H9 (cell line): ENCODE results near the gene GRIK4. TPM values are rescaled to one million over a fixed set of nuclear protein-coding genes. Genes with fewer than 3 reads are reported as not detected.

Experiments used
- DNase-seq: peaks from one replicate; pipeline ENCODE4 v3.0.0-alpha.2; 2017
- H2AFZ ChIP-seq: one replicate; pipeline ENCODE4 v1.6.1; 2013; ENCODE audit warnings: mild to moderate bottlenecking, low read length, control low read depth, moderate library complexity
- H2AK5ac ChIP-seq: 2 replicates; pipeline ENCODE4 v1.6.1; 2013; ENCODE audit warnings: low read length, control low read depth, mixed read lengths; ENCODE audit not compliant: insufficient read length
- H2BK120ac ChIP-seq: one replicate; pipeline ENCODE4 v1.6.1; 2013; ENCODE audit warnings: low read depth, mild to moderate bottlenecking, low read length, control low read depth, inconsistent platforms; ENCODE audit not compliant: poor library complexity, severe bottlenecking
- H2BK12ac ChIP-seq: 2 replicates; pipeline ENCODE4 v1.6.1; 2013; ENCODE audit warnings: low read length, control low read depth, mixed read lengths, low read depth; ENCODE audit not compliant: insufficient read length
- H2BK15ac ChIP-seq: 2 replicates; pipeline ENCODE4 v1.6.1; 2013; ENCODE audit warnings: low read depth, low read length, control low read depth
- H2BK20ac ChIP-seq: one replicate; pipeline ENCODE4 v1.6.1; 2013; ENCODE audit warnings: low read depth, mild to moderate bottlenecking, low read length, control low read depth, inconsistent platforms; ENCODE audit not compliant: poor library complexity, severe bottlenecking
- H2BK5ac ChIP-seq: 2 replicates; pipeline ENCODE4 v1.6.1; 2013; ENCODE audit warnings: low read length, control low read depth, mixed read lengths; ENCODE audit not compliant: insufficient read length
- H3K14ac ChIP-seq: 2 replicates; pipeline ENCODE4 v1.6.1; 2013; ENCODE audit warnings: low read length, control low read depth; ENCODE audit not compliant: insufficient read depth
- H3K18ac ChIP-seq: 2 replicates; pipeline ENCODE4 v1.6.1; 2013; ENCODE audit warnings: low read depth, mild to moderate bottlenecking, mixed read lengths, low read length, control low read depth; ENCODE audit not compliant: insufficient read length
- H3K23ac ChIP-seq: 2 replicates; pipeline ENCODE4 v1.6.1; 2013; ENCODE audit warnings: low read length, control low read depth, mixed read lengths, low read depth; ENCODE audit not compliant: insufficient read length
- H3K23me2 ChIP-seq: 2 replicates; pipeline ENCODE4 v1.6.1; 2013; ENCODE audit warnings: low read depth, mild to moderate bottlenecking, mixed read lengths, low read length, control low read depth; ENCODE audit not compliant: insufficient read length, poor library complexity, severe bottlenecking
- H3K27ac ChIP-seq: 2 replicates; pipeline ENCODE4 v1.5.1; 2013; ENCODE audit warnings: low read length, control low read depth, mixed read lengths, low read depth; ENCODE audit not compliant: insufficient read length
- H3K27me3 ChIP-seq: 2 replicates; pipeline ENCODE4 v1.6.1; 2013; ENCODE audit warnings: low read length, control low read depth, inconsistent platforms; ENCODE audit not compliant: insufficient read depth
- H3K4ac ChIP-seq: 2 replicates; pipeline ENCODE4 v1.6.1; 2013; ENCODE audit warnings: low read depth, mild to moderate bottlenecking, control low read depth, inconsistent platforms, low read length, moderate library complexity
- H3K4me1 ChIP-seq: 2 replicates; pipeline ENCODE4 v1.6.1; 2013; ENCODE audit warnings: low read length, control low read depth, inconsistent platforms; ENCODE audit not compliant: insufficient read depth
- H3K4me2 ChIP-seq: 2 replicates; pipeline ENCODE4 v1.6.1; 2013; ENCODE audit warnings: low read length, control low read depth, mixed read lengths; ENCODE audit not compliant: insufficient read length, insufficient read depth
- H3K56ac ChIP-seq: 2 replicates; pipeline ENCODE4 v1.6.1; 2013; ENCODE audit warnings: low read depth, mild to moderate bottlenecking, mixed read lengths, low read length, control low read depth; ENCODE audit not compliant: insufficient read length
- H3K79me1 ChIP-seq: 2 replicates; pipeline ENCODE4 v1.6.1; 2013; ENCODE audit warnings: low read depth, mild to moderate bottlenecking, moderate library complexity, low read length, control low read depth, inconsistent platforms; ENCODE audit not compliant: insufficient read depth, poor library complexity, severe bottlenecking
- H3K79me2 ChIP-seq: 2 replicates; pipeline ENCODE4 v1.6.1; 2013; ENCODE audit warnings: low read length, control low read depth, inconsistent platforms; ENCODE audit not compliant: insufficient read depth
- H3K9ac ChIP-seq: 2 replicates; pipeline ENCODE4 v1.6.1; 2013; ENCODE audit warnings: low read length, control low read depth, mixed read lengths; ENCODE audit not compliant: insufficient read length; ENCODE audit errors: extremely low read depth
- H3K9me3 ChIP-seq: one replicate; pipeline ENCODE4 v1.6.1; 2013; ENCODE audit warnings: low read depth, low read length, inconsistent platforms; ENCODE audit not compliant: control insufficient read depth
- H3T11ph ChIP-seq: one replicate; pipeline ENCODE4 v1.6.1; 2013; ENCODE audit warnings: mild to moderate bottlenecking, low read length, control low read depth, inconsistent platforms
- H4K20me1 ChIP-seq: one replicate; pipeline ENCODE4 v1.6.1; 2013; ENCODE audit not compliant: control insufficient read depth, insufficient read length, insufficient read depth
- H4K5ac ChIP-seq: 2 replicates; pipeline ENCODE4 v1.6.1; 2013; ENCODE audit warnings: low read depth, mild to moderate bottlenecking, mixed read lengths, low read length, control low read depth; ENCODE audit not compliant: insufficient read length
- H4K8ac ChIP-seq: replicated peaks from 2 replicates; pipeline ENCODE4 v1.6.1; 2013; ENCODE audit warnings: low read length, control low read depth, mixed read lengths, low read depth; ENCODE audit not compliant: insufficient read length
- H4K91ac ChIP-seq: 2 replicates; pipeline ENCODE4 v1.6.1; 2013; ENCODE audit warnings: low read depth, mild to moderate bottlenecking, moderate library complexity, mixed read lengths, low read length, control low read depth; ENCODE audit not compliant: insufficient read length
- H3K27ac Mint-ChIP-seq, 3 experiments: 2 replicates in 2 of 3; 3 replicates in 1 of 3; pipeline ENCODE4 v1.8.0; 2020 to 2021; ENCODE audit warnings: mixed read lengths in 3 of 3, mild to moderate bottlenecking in 1 of 3, moderate library complexity in 1 of 3
- H3K27me3 Mint-ChIP-seq: 2 replicates; pipeline ENCODE4 v1.8.0; 2021; ENCODE audit warnings: low read depth, mild to moderate bottlenecking, moderate library complexity, mixed read lengths
- H3K36me3 Mint-ChIP-seq, 3 experiments: 2 replicates in 2 of 3; 3 replicates in 1 of 3; pipeline ENCODE4 v1.8.0; 2020 to 2021; ENCODE audit warnings: low read depth in 3 of 3, mixed read lengths in 3 of 3; ENCODE audit not compliant: insufficient read depth in 1 of 3
- H3K4me1 Mint-ChIP-seq, 2 experiments: 2 replicates each; pipeline ENCODE4 v1.8.0; 2020; ENCODE audit warnings: mixed read lengths in 2 of 2
- H3K4me3 Mint-ChIP-seq, 2 experiments: 2 replicates in 1 of 2; 3 replicates in 1 of 2; pipeline ENCODE4 v1.8.0; 2020 to 2021; ENCODE audit warnings: mild to moderate bottlenecking in 2 of 2, mixed read lengths in 2 of 2, moderate library complexity in 1 of 2
- H3K9me3 Mint-ChIP-seq, 2 experiments: 2 replicates in 1 of 2; 3 replicates in 1 of 2; pipeline ENCODE4 v1.8.0; 2020; ENCODE audit warnings: mild to moderate bottlenecking in 2 of 2, mixed read lengths in 2 of 2, moderate library complexity in 1 of 2
- WGBS: extraction: QIAGEN DNeasy Blood & Tissue Kit; methylation state at CpG from one replicate; pipeline ENCODE4 v1.1.7; 2013; ENCODE audit warnings: missing lambda C conversion rate, low lambda C conversion rate, mixed read lengths; ENCODE audit not compliant: insufficient read length; ENCODE audit errors: extremely low coverage; 5-methylcytosine and 5-hydroxymethylcytosine counted together
- total RNA-seq: library from RNA; stranded (reverse); gene quantifications from 2 replicates; pipeline ENCODE4 v1.2.1, GENCODE V29; 2021
- TF ChIP-seq, protein P1 (sequence below): fragments of 200-600 bp; sonication (generic); conservative IDR thresholded peaks from 3 replicates; pipeline ENCODE4 v1.8.0; 2021; ENCODE audit warnings: antibody characterized with exemption, mild to moderate bottlenecking

The GRIK4 gene
- total RNA-seq, 1 experiment from 2014 or later, result 2.3 TPM

DNA sequence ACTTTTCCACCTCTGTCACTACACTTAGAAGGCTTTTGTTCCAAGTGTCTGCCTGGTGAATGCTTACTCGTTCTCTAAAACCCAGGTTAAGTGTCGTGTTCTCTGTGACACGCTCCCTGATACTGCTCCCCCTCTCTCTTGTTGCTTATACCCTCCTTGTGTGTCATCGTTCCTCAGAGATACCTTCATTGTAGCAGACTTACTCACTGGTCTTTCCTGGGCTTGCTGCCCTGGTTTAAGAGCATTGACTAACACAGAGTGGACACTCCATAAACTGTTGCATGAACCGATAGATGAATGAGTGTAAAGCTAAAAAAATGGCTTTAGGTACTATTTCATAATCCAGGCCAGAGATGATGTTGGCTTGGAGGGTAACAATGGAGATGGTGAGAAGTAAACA lies 171.3 kb downstream of the GRIK4 start:
- H3K36me3 Mint-ChIP-seq, result no peaks in the 10 kb centered on the region
- Histone ChIP-seq H3K27me3 (no peaks in the 10 kb centered on the region), H3K9me3 (no peaks in the 10 kb centered on the region), H4K5ac (no peak overlapping the region), H3K23ac (no peak overlapping the region), H3K79me2 (no peaks in the 10 kb centered on the region), H4K8ac (no peak overlapping the region), H3K27ac (no peak overlapping the region), H3K23me2 (no peaks in the 10 kb centered on the region), H4K20me1 (no peaks in the 10 kb centered on the region), H2AK5ac (no peak overlapping the region), H2BK120ac (no peak overlapping the region), H2BK15ac (no peak overlapping the region), H3K18ac (no peak overlapping the region), H3K4me2 (no peak overlapping the region), H3K14ac (no peak overlapping the region), H4K91ac (no peak overlapping the region), H3K4me1 (peaks cover 4% of the 10 kb centered on the region), H2AFZ (no peak overlapping the region), H3K56ac (no peak overlapping the region), H2BK5ac (no peak overlapping the region), H3K79me1 (no peaks in the 10 kb centered on the region), H3K4ac (no peak overlapping the region), H3K9ac (no peak overlapping the region), H3T11ph (no peak overlapping the region), H2BK20ac (no peak overlapping the region), H2BK12ac (no peak overlapping the region)
- TF ChIP-seq, protein P1, sequence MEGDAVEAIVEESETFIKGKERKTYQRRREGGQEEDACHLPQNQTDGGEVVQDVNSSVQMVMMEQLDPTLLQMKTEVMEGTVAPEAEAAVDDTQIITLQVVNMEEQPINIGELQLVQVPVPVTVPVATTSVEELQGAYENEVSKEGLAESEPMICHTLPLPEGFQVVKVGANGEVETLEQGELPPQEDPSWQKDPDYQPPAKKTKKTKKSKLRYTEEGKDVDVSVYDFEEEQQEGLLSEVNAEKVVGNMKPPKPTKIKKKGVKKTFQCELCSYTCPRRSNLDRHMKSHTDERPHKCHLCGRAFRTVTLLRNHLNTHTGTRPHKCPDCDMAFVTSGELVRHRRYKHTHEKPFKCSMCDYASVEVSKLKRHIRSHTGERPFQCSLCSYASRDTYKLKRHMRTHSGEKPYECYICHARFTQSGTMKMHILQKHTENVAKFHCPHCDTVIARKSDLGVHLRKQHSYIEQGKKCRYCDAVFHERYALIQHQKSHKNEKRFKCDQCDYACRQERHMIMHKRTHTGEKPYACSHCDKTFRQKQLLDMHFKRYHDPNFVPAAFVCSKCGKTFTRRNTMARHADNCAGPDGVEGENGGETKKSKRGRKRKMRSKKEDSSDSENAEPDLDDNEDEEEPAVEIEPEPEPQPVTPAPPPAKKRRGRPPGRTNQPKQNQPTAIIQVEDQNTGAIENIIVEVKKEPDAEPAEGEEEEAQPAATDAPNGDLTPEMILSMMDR, result no peak
- peaks cover 20 to 21% of the 10 kb centered on the region in 2 experiments for H3K4me1 Mint-ChIP-seq
- DNase-seq, result no peak
- no peak overlapping the region for H3K4me3 Mint-ChIP-seq
- no peak overlapping the region for H3K27ac Mint-ChIP-seq
- H3K9me3 Mint-ChIP-seq, result no peaks in the 10 kb centered on the region
- H3K27me3 Mint-ChIP-seq, result peaks cover 7% of the 10 kb centered on the region
- WGBS, result no CpG with 5 or more reads among the region's 5 CpGs
